HUES48 (cell line): ENCODE results near the gene XXYLT1.
A peak's percentile ranks its signal among the peaks of the same experiment; 100 is the strongest.

ENCODE experiments used
- H3K27ac ChIP-seq: one replicate; pipeline ENCODE4 v1.7.0; 2013; ENCODE audit warnings: low read depth, low read length, inconsistent platforms
- H3K27me3 ChIP-seq: 2 replicates; pipeline ENCODE4 v1.6.1; 2013; ENCODE audit warnings: mild to moderate bottlenecking, low read length; ENCODE audit not compliant: control insufficient read depth, insufficient read depth
- H3K36me3 ChIP-seq: 2 replicates; pipeline ENCODE4 v1.6.1; 2013; ENCODE audit warnings: low read length; ENCODE audit not compliant: control insufficient read depth, insufficient read depth
- H3K4me1 ChIP-seq: 2 replicates; pipeline ENCODE4 v1.6.1; 2013; ENCODE audit warnings: mild to moderate bottlenecking, low read length; ENCODE audit not compliant: control insufficient read depth, insufficient read depth
- H3K4me3 ChIP-seq: 2 replicates; pipeline ENCODE4 v1.5.1; 2013; ENCODE audit warnings: mild to moderate bottlenecking, low read depth, low read length
- H3K9ac ChIP-seq: 2 replicates; pipeline ENCODE4 v1.6.1; 2013; ENCODE audit warnings: mild to moderate bottlenecking, low read depth, low read length, moderate library complexity
- H3K9me3 ChIP-seq: 2 replicates; pipeline ENCODE4 v1.6.1; 2013; ENCODE audit warnings: low read length; ENCODE audit not compliant: control insufficient read depth, insufficient read depth

XXYLT1 gene

DNA sequence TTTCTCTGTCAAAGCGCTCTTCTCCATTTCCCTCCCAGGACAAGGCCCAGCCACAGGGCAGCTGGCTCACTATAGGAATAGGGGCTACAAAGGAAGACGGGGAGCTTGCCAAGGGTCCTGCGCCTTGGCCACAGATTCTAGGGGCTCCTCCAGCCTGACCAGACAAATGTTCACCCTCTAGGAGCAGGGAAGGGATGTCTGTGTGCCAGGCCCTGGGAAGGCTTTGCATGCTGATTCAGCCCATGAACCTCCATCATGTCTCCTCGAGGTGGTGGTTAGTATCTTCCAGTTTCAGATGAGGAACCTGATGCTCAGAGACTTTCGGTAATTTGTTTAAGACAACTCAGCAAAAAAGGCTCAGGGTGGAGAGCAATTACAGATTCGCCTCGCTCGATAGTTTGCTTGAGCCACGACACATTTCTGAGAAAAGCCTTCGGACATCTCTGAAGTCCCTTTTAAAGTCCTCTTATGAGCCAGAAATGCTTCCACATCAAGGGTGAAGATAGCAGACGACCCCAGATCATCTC, 110.0 kb downstream of the XXYLT1 start:
- no peaks in the 10 kb centered on the region for H3K36me3 ChIP-seq
- no peaks in the 10 kb centered on the region for H3K27me3 ChIP-seq
- no peak overlapping the region for H3K27ac ChIP-seq
- H3K4me1 ChIP-seq: peaks cover 13% of the 10 kb centered on the region
- no peak overlapping the region for H3K4me3 ChIP-seq
- no peaks in the 10 kb centered on the region for H3K9me3 ChIP-seq
- H3K9ac ChIP-seq: no peak overlapping the region

DNA sequence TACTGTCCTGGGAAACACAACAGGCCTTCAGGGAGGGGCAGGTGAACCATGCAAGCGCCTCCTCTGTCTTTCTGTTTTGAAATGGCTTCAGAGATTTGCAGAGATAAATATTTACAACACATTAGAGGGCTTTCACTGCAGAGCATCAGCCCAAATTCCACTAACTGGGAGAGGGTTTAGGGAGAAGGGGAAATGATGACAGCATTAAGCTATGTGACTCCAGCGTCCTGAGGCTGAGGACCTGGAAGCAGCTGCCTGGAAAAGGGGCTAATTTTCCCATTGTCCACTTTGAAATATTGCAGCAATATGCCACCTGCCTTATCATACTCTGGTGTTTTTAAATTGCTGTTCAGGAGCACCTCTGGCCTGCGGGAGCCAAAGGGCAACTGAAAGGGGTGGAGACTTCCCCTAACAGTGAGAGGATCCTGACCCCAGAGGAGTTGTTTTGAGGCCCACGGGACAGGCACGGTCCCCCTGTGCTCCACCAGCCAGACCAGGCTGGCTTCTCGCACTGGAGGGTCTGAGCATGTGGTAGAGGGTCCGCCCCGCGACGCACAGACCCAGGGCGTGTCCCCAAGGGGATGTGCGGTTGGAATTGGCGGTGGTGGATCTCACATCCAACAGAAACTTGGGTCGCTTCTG, 110.6 kb downstream of the XXYLT1 start:
- H3K27ac ChIP-seq: peak overlapping the region; percentile 41
- H3K27me3 ChIP-seq: no peaks in the 10 kb centered on the region
- no peak overlapping the region for H3K4me3 ChIP-seq
- no peak overlapping the region for H3K9ac ChIP-seq
- no peaks in the 10 kb centered on the region for H3K36me3 ChIP-seq
- H3K4me1 ChIP-seq: peaks cover 17% of the 10 kb centered on the region
- no peaks in the 10 kb centered on the region for H3K9me3 ChIP-seq

DNA sequence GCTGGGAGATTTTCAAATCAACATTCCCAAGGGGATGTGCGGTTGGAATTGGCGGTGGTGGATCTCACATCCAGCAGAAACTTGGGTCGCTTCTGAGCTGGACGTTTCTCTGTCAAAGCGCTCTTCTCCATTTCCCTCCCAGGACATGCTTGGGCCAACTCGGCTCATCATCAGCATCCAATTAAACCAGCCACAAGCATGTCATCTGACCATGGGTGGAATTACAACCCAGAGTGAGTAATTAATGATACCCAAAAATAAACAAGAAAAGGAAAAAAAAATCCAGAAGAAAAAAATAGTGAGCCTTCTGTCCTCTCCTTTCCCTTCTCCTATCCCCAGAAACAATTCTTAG, 111.2 kb downstream of the XXYLT1 start:
- Histone ChIP-seq H3K9ac (no peak overlapping the region), H3K9me3 (no peaks in the 10 kb centered on the region)

DNA sequence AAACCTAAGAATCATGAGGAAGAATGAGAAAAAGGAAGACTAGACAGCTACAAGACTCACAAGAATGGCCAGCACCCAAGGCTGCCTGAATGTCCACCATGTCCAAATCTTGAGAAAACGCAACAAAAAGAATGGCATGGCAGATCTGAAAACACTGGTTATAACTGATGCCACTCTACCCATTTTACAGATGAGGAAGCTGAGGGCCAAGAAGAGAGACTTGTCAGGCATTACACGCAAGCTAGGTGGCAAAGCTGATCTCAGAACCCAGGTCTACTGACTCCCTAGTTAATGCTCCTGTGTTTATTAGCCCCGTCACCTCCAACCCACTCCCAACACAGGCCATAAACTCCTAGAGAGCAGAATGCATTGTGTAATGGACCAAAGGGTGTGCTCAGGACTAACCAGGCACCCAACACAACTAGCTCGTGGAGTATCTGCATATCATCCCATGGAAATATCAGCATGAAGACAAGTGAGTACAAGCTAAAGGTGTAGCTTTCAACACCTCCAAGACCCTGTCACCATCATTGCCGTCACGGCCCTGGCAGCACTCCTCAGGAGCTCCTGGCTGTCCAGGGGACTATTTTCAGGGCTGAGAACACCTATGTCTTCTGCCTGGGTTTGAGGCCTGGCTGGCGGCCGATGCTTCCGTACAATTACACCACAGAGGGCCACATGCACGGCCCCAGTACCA, 111.7 kb downstream of the XXYLT1 start:
- H3K4me3 ChIP-seq: no peak overlapping the region
- no peaks in the 10 kb centered on the region for H3K36me3 ChIP-seq
- H3K9me3 ChIP-seq: no peaks in the 10 kb centered on the region
- H3K9ac ChIP-seq: no peak overlapping the region
- no peak overlapping the region for H3K27ac ChIP-seq
- peaks cover 29% of the 10 kb centered on the region for H3K4me1 ChIP-seq
- H3K27me3 ChIP-seq: no peaks in the 10 kb centered on the region

More for the DNA sequence above, 111.2 kb downstream of the XXYLT1 start:
- Histone ChIP-seq H3K36me3 (no peaks in the 10 kb centered on the region), H3K4me3 (no peak overlapping the region), H3K4me1 (peaks cover 23% of the 10 kb centered on the region), H3K27ac (no peak overlapping the region), H3K27me3 (no peaks in the 10 kb centered on the region)

DNA sequence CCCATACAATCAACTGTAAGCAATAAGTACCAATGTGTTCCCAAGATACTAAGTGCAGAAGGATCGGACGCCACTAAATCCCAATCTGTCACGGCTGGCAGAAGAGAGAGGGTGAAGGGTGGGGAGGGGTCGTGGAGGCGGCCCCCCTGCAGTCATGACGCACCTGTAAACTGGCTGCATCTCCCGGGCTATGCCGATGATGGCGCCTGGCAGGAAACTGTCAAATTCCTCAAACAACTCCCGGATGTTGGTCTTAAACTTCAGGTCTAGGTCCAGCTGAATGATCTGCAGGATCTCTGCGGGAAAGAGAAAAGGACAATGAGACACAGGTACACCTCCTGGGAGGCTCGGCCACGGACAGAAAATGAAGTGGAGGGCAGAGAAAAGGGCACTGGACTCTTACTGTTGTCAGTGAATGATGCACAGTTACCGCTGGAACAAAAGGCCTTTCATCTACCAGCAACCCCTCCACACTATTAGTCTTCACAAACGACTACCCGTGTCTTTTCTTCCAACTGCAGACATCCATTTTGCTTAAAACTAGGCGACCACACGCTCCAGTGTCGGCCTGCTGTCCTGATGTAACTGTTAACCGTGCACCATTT, 114.6 kb downstream of the XXYLT1 start:
- no peaks in the 10 kb centered on the region for H3K9me3 ChIP-seq
- no peaks in the 10 kb centered on the region for H3K36me3 ChIP-seq
- no peak overlapping the region for H3K9ac ChIP-seq
- H3K4me3 ChIP-seq: no peak overlapping the region
- H3K27ac ChIP-seq: no peak overlapping the region
- no peaks in the 10 kb centered on the region for H3K27me3 ChIP-seq
- H3K4me1 ChIP-seq: peaks cover 57% of the 10 kb centered on the region

DNA sequence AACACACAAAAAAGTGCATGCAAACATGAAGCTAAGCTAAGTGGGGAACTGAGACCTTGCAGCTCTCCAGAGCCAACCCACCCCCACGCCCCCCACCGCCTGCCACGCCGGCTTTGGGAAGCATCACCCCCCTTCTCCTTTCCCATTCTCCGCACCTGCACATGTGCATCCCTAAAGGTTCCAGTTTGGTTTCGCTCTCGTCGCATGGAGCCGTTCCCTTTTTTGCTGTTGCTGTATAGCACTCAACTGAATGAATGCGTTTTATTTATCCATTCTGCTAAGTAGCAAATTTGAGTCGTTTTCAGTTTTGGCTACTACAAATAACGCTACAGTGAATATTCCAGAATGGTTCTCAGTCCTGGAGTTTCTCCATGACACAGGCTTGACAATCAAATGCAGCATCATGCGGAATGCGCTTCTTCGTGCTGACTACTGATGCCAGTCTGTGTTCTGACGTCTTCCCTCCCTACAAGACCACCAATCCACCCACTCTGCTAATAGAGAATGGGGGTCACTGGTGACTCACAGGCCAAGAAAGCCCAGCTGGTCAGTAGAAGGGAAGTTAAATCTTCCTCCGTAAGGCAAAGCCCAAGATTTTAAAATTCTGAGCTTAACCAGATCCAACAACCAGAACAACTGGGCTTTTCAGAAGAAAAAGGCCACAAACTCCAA, 115.3 kb downstream of the XXYLT1 start:
- Histone ChIP-seq H3K27ac (peak overlapping the region; percentile 74), H3K36me3 (no peaks in the 10 kb centered on the region), H3K4me1 (peaks cover 62% of the 10 kb centered on the region), H3K9me3 (no peaks in the 10 kb centered on the region), H3K4me3 (no peak overlapping the region), H3K9ac (no peak overlapping the region), H3K27me3 (no peaks in the 10 kb centered on the region)

DNA sequence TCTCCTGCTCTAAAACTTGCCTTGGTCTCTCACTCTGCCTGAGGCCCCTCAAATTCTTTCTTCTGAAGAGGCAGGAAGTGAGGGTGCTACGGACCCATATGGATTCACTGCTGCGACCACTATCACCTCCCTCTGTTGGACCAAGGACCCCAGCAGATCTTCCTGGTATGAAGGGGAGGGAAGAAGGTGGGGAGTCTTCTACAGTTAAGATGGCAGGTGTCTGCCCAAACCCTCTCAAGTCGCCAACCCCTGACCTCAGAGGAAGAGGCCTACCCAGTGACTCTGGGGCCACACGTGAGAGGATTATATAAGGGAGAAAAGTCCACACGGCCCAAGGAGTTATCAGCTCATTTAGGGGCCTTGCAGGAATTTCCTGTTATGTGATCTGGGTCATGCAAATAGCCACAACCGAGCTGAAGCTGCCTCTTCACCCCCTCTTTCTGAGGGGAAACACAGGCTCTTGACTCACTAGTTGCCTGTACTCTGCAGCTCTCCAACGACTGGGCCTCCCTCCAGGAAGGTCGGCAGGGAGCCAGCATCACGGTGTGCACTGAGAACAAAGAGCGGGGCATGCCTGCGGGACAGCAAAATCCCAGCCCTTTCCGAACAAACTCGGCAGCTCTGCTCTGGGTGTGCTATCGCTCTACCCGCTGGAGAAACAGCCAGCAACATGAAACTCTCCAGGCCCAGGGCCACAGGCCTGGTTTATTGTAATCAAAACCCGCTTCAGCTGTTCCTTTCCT, 116.0 kb downstream of the XXYLT1 start:
- Histone ChIP-seq H3K9me3 (no peaks in the 10 kb centered on the region), H3K4me1 (peaks cover 56% of the 10 kb centered on the region), H3K9ac (peak overlapping the region; percentile 10; the same call in 1 of the 2 replicates), H3K36me3 (no peaks in the 10 kb centered on the region), H3K4me3 (no peak overlapping the region), H3K27ac (peak overlapping the region; percentile 74), H3K27me3 (no peaks in the 10 kb centered on the region)

DNA sequence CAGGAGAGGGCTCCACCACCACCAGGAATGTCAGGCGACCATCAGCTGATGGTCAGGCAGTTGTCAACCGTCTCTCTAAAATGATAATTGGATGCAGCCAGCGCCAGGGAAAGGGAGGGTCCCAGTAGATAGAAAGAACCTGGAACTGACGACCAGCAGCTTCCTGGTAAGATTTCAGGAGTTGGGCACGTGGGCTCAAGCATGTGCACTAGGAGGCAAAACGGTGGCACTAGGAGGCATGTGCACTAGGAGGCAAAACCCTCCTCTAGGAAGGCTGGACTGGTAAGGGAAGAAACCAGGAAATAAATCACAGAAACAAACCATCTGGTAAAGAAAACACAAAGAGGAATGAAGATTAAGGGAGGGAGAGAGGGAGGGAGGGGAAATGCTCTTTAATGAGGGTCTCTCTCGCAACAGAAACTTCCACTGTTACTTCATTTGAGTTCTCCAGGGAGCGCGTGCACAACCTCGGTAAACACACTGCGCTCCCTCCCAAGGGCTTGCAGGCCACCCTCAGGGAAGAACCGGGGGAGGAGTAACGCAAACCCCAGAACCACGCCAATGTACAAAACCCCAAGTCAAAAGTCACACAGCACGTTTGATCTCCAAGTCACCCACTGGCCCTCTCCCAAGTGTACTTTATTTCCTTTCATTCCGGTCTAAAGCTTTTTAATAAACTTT, 116.7 kb downstream of the XXYLT1 start:
- Histone ChIP-seq H3K9ac (no peak overlapping the region), H3K4me3 (no peak overlapping the region), H3K27me3 (no peaks in the 10 kb centered on the region), H3K27ac (peak overlapping the region; percentile 29), H3K4me1 (peaks cover 62% of the 10 kb centered on the region), H3K36me3 (no peaks in the 10 kb centered on the region), H3K9me3 (no peaks in the 10 kb centered on the region)

DNA sequence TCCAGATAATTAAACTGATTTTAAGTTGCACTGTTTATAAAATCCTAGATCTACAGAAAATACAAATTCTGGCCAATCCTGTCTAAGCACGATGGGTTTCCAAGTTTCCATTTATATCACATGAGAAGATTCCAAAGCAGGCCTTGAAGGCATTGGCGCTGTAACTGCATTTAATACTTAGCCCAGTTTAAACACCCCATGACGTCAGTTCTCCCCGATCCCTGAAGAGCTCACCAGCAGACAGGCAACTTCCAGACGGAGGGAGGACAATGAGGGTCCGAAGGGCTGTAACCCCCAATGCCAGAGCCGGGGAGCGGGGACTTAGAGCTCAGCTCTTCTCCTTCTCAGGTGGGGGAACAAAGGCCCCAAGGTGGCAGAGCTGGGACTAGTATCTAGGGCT, 117.3 kb downstream of the XXYLT1 start:
- H3K27me3 ChIP-seq: no peaks in the 10 kb centered on the region
- no peaks in the 10 kb centered on the region for H3K9me3 ChIP-seq
- peaks cover 64% of the 10 kb centered on the region for H3K4me1 ChIP-seq
- no peak overlapping the region for H3K9ac ChIP-seq
- no peaks in the 10 kb centered on the region for H3K36me3 ChIP-seq
- peak overlapping the region; percentile 84 for H3K27ac ChIP-seq
- H3K4me3 ChIP-seq: no peak overlapping the region

DNA sequence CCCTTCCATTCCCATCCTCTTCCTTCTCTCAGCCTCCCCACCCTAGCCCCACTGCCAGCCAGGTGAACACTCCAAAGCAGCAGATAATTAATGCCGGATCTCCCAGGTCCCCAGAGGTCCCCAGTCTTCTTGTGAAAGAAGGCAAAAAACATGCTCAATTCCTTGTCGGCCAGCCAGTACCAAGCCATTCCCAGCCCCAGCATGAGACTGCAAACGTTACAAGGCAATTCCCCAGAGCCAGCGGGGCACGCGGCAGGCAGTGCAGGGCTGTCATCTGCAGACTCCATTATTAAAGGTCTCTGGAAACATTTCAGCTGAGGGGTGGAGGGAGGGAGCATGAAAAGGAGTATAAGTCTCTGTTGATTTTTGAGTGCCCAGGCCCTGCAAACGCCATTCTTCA, 117.8 kb downstream of the XXYLT1 start:
- H3K27ac ChIP-seq: peak overlapping the region; percentile 84
- peaks cover 64% of the 10 kb centered on the region for H3K4me1 ChIP-seq
- no peaks in the 10 kb centered on the region for H3K27me3 ChIP-seq
- H3K4me3 ChIP-seq: no peak overlapping the region
- no peaks in the 10 kb centered on the region for H3K9me3 ChIP-seq
- no peak overlapping the region for H3K9ac ChIP-seq
- no peaks in the 10 kb centered on the region for H3K36me3 ChIP-seq
